Psoas muscle (tissue), 8 donors: ENCODE measurements around the gene IQGAP2. TPM values are rescaled to one million over a fixed set of nuclear protein-coding genes. Genes with fewer than 3 reads are reported as not detected.

Experiments used
- ATAC-seq, 4 donors: fragments of 200-7000 bp; cut with Tn5 transposase; one replicate each; pipeline ENCODE4 v1.9.1; 2020; ENCODE audit warnings: moderate library complexity in 3 of 4, mild to moderate bottlenecking in 2 of 4
- DNase-seq, 2 donors: peaks; one replicate each; pipeline ENCODE4 v3.0.0-alpha.2; 2020
- H3K27ac ChIP-seq: fragments of 200-600 bp; one replicate; pipeline ENCODE4 v1.8.0; 2022
- H3K27me3 ChIP-seq, 3 donors: fragments of 200-600 bp in 1 of 3; one replicate each; pipeline versions ENCODE4 v1.6.1 to v1.8.0; 2013 to 2022; ENCODE audit warnings: low read length in 2 of 3, mild to moderate bottlenecking in 2 of 3, moderate library complexity in 1 of 3; ENCODE audit not compliant: insufficient read depth in 3 of 3
- H3K36me3 ChIP-seq, 2 donors: fragments of 200-600 bp in 1 of 2; one replicate each; pipeline versions ENCODE4 v1.6.1 to v1.8.0; 2013 to 2022; ENCODE audit warnings: low read depth in 1 of 2, mild to moderate bottlenecking in 1 of 2, moderate library complexity in 1 of 2; ENCODE audit not compliant: insufficient read depth in 1 of 2
- H3K4me1 ChIP-seq: fragments of 200-600 bp; one replicate; pipeline ENCODE4 v1.8.0; 2022
- H3K4me3 ChIP-seq: fragments of 200-600 bp; one replicate; pipeline ENCODE4 v1.8.0; 2022; ENCODE audit warnings: mild to moderate bottlenecking
- H3K9me3 ChIP-seq: fragments of 200-600 bp; one replicate; pipeline ENCODE4 v1.8.0; 2022
- WGBS, 3 donors: extraction: QIAGEN DNeasy Blood & Tissue Kit; methylation state at CpG; one replicate each; pipeline versions ENCODE4 v1.1.6 to v1.1.7; 2013; 5-methylcytosine and 5-hydroxymethylcytosine counted together
- intact Hi-C, 2 donors: fragments of 100-400 bp; cut with DNase I; formaldehyde crosslinking; loops; one replicate each; pipeline versions ENCODE4 v1.11.0 to v1.14.2; 2022
- polyA plus RNA-seq, 3 donors: library from polyadenylated mRNA; stranded (reverse); fragments of 200-250 nt; gene quantifications; one replicate each; pipeline ENCODE4 v1.2.3, GENCODE V29; 2013
- total RNA-seq, 4 donors: library from RNA; stranded (reverse); fragmentation: NEBNext Ultra II Directional in 2 of 4; extraction: Animal tissue kit (Norgen Biotek cat#: 25700) in 2 of 4; gene quantifications; one replicate each; pipeline versions ENCODE4 v1.2.1 to v1.2.4, GENCODE V29; 2021 to 2023
- TF ChIP-seq, protein P1 (sequence below): fragments of 200-600 bp; IDR thresholded peaks from one replicate; pipeline ENCODE4 v1.8.0; 2022; ENCODE audit warnings: antibody characterized with exemption
- donor health status: healthy with polysubstance abuse.
- donor health status: DM: no; HTN: no; CAD: no; lungs with moderate emphysema.
- donor health status: Bipolar disorder and iron deficiency.
- donor health status: healthy.
- donor health status: DM: yes; HTN: yes; CAD: no.
- donor health status: DM: no; HTN: no; CAD: no.
- donor health status: DM: no; HTN: no; CAD: no.
- donor health status: DM: yes; HTN: yes; CAD: no.

The IQGAP2 gene
- total and polyA plus RNA-seq, 7 donors: 0.52 to 4.3 (median 1.4) TPM

DNA sequence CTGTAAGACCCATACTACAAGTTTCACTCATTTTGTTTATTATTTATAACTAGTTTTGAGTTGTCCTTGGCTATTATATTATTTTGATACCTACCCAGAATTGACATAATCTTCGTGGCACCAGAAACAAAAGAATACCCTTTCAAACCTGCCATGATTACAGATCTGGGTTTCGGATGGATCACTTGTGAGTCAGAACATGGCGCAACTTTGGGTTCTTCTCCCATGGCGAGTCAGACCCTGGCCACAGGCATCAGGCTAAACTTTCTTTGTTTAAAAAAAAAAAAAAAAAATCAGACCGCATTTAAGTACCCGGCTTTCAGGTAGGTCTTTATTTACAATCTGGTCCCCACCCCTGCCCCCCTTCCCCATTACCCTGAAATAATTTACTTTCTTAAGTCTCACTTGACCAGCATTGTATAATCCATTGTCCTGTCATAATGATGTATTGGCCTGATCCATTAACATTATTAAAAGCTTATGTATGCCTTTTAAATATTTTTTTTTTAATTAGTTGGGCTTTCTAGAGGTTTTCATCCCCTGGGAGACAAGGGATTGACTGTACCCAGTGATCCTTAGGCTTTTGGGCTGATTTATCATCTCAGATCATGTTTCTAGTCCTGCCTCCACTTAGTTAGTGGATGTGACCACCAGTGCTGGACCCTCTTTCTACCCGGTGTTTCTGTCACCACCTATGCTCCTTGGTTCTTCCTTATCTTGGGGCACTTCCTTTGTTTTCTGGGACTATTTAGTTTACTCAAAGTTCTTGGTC is 176.3 kb downstream of the IQGAP2 start:
- intact Hi-C loops: no loop called here
- H3K4me1 ChIP-seq: no peaks in the 10 kb centered on the region
- WGBS, 3 donors: 82 to 90% (median 85%) methylated on average over 7 of the region's 7 CpGs
- no peaks in the 10 kb centered on the region for H3K36me3 ChIP-seq
- DNase-seq (no peak), ATAC-seq (no peak)
- no peak overlapping the region for H3K27ac ChIP-seq
- TF ChIP-seq, protein P1, sequence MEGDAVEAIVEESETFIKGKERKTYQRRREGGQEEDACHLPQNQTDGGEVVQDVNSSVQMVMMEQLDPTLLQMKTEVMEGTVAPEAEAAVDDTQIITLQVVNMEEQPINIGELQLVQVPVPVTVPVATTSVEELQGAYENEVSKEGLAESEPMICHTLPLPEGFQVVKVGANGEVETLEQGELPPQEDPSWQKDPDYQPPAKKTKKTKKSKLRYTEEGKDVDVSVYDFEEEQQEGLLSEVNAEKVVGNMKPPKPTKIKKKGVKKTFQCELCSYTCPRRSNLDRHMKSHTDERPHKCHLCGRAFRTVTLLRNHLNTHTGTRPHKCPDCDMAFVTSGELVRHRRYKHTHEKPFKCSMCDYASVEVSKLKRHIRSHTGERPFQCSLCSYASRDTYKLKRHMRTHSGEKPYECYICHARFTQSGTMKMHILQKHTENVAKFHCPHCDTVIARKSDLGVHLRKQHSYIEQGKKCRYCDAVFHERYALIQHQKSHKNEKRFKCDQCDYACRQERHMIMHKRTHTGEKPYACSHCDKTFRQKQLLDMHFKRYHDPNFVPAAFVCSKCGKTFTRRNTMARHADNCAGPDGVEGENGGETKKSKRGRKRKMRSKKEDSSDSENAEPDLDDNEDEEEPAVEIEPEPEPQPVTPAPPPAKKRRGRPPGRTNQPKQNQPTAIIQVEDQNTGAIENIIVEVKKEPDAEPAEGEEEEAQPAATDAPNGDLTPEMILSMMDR: no peak
- no peaks in the 10 kb centered on the region for H3K27me3 ChIP-seq
- no peak overlapping the region for H3K4me3 ChIP-seq
- no peaks in the 10 kb centered on the region for H3K9me3 ChIP-seq

DNA sequence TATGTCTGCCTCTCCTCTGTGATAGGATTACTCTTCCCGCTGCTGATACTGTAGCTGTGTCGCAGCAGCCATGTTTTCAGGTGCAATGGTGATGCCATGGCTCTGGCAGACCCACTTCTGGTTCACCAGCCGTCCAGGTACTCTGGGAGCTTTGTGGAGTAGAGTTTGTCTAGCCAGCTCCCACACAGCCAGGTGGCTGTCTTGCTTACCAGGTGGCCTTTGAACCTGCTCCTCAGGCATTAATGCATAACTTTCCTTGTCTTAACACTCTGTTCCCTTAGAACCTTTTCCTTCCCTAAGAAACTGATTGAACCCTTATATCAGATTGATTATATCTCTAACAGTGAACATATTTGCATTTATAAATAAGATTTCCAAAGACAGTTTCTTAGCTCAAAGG is 177.9 kb downstream of the IQGAP2 start:
- Histone ChIP-seq H3K27me3 (no peaks in the 10 kb centered on the region), H3K9me3 (no peaks in the 10 kb centered on the region), H3K4me3 (no peak overlapping the region), H3K36me3 (no peaks in the 10 kb centered on the region), H3K4me1 (no peaks in the 10 kb centered on the region), H3K27ac (no peak overlapping the region)
- intact Hi-C loops: no loop called here
- ATAC-seq: no peak
- TF ChIP-seq, protein P1: no peak
- WGBS, 3 donors: 70 to 93% (median 81%) methylated on average over 3 of the region's 3 CpGs
- DNase-seq: no peak

DNA sequence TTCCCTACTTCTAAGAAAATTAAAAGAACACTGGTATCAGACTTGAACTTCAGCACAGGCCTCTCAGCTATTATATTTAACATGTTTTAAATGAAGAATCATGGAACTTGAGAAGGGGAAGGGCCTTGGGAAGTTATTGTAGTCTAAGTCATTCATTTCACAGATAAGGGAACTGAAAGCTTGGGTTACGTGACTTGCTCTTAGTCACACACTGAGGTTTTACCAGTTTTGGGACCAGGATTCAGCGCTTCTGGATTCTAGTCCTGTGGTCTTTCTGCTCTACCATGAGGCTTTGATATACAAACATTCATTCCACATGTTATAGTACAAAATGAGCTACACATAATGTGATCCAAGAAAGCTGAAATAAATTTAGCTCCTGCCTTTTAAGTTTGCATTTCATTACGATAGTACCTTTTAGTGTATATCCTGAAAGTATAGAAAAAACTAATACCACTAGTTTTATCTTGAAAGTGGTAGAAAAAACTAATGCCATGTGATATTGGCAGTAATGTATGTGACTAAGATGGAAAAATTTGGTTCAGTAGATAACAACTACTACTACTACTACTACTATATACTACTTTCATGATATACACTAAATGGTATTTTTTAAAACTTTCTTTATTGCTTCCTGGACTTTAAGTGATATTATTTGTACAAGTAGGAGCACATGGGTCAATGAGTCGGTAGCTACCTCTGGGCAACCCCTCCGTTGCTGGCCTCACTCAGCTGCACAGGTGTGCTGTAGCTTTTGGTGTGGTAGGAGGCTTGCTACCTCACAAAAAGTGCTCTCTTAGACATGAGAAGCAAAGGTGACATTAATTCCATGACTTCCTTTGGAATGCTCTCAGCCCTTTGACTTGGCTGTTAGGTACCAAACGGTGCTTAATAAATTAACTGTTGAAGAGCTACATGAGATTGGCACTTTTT is 179.4 kb downstream of the IQGAP2 start:
- no peak for DNase-seq
- no peaks in the 10 kb centered on the region for H3K4me1 ChIP-seq
- no peak overlapping the region for H3K4me3 ChIP-seq
- TF ChIP-seq, protein P1: no peak
- H3K27me3 ChIP-seq: no peaks in the 10 kb centered on the region
- no peak overlapping the region for H3K27ac ChIP-seq
- intact Hi-C loops: no loop called here
- no peaks in the 10 kb centered on the region for H3K9me3 ChIP-seq
- WGBS, 3 donors: 77 to 82% (median 78%) methylated on average over 6 of the region's 6 CpGs
- no peaks in the 10 kb centered on the region for H3K36me3 ChIP-seq
- ATAC-seq: no peak

DNA sequence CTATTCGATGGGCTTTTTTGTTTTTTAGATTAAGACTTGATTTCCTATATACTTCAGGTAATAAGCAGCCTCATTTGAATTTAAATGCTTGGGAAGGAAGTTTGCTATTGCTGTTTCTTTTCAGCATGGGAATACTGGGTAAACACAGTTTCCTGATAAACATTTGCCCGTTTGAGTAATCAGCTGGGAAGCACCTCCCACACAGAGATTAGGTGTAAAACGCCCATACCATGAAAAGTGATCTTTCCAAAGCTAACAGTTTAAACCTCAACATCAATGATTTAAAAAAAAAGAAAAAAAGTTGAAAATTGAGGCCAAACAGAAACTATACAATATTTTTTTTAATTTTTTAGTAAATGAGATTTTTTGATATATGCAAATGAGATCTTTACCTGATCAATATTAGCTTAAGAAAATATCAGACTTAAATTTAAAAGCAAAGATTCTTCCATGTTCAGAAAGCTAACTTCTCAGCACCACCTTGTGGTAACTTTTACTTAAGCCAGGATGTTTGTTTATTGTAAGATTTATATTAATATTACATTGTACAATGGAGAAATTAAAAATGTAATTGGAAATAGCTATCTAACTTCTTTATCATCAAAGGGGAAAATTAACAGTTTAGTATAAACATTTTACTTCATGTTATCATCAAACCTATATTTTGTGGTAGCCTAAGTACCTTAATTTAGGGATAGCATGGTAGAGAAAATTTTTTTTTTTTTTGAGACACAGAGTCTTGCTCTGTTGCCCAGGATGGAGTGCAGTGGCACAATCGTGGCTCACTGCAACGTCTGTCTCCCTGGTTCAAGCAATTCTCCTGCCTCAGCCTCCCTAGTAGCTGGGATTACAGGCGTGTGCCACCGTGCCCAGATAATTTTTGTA is 180.3 kb downstream of the IQGAP2 start:
- H3K9me3 ChIP-seq: no peaks in the 10 kb centered on the region
- no peaks in the 10 kb centered on the region for H3K27me3 ChIP-seq
- intact Hi-C loops: no loop called here
- H3K36me3 ChIP-seq: no peaks in the 10 kb centered on the region
- ATAC-seq (no peak), DNase-seq (no peak)
- TF ChIP-seq, protein P1: no peak
- no peaks in the 10 kb centered on the region for H3K4me1 ChIP-seq
- H3K27ac ChIP-seq: no peak overlapping the region
- H3K4me3 ChIP-seq: no peak overlapping the region
- WGBS, 3 donors: 40 to 44% (median 44%) methylated on average over 7 of the region's 7 CpGs
